ENCODE results near the gene PLEKHG4B. TPM values are rescaled to one million over a fixed set of nuclear protein-coding genes. Genes with fewer than 3 reads are reported as not detected.

The PLEKHG4B gene
- polyA plus RNA-seq, 1 of the 3 experiments (the other 2 are of a cell fraction): 0.18 TPM

GRCh38 chr5:50724-51499 is 41.1 kb upstream of the PLEKHG4B start:
- no peaks in the 10 kb centered on the region; a peak in 1 of 4 replicates for H3K4me1 ChIP-seq (ENCODE audit: control insufficient read depth in 1 of 2, insufficient read depth in 2 of 2, low read depth in 1 of 2, low read length in 1 of 2)
- no peak overlapping the region for H2AFZ ChIP-seq (ENCODE audit: low read depth)
- H3K9ac ChIP-seq: no peak overlapping the region
- no peaks in the 10 kb centered on the region for H3K9me2 ChIP-seq
- no peak for DNase-seq
- no peak overlapping the region for H3K4me2 ChIP-seq
- POLR2A ChIA-PET: no interaction called here
- H3K79me2 ChIP-seq (ENCODE audit: insufficient read depth): no peaks in the 10 kb centered on the region
- no peaks in the 10 kb centered on the region for H4K20me1 ChIP-seq (ENCODE audit: insufficient read depth)
- WGBS (ENCODE audit: low lambda C conversion rate): 69% methylated on average over 43 of the region's 60 CpGs
- H3K36me3 ChIP-seq (replicated peaks in 1 of 2; ENCODE audit: control insufficient read depth in 1 of 2, insufficient read depth in 2 of 2, low read length in 1 of 2): no peaks in the 10 kb centered on the region
- no peak overlapping the region for H3K27ac ChIP-seq (ENCODE audit: low read depth in 2 of 2, low read length in 1 of 2)
- TF ChIP-seq PBX3 (IDR thresholded peaks at IDR 0.05) (no peak), MXI1 (IDR thresholded peaks at IDR 0.05; ENCODE audit: low read depth, low read length) (no peak), CHD2 (IDR thresholded peaks at IDR 0.05; ENCODE audit: low read length, partially characterized antibody) (no peak), SIN3A (IDR thresholded peaks at IDR 0.05; ENCODE audit: borderline replicate concordance, low read depth, low read length) (no peak), IRF3 (IDR thresholded peaks at IDR 0.05; ENCODE audit: low read depth, low read length) (no peak), POLR2AphosphoS5 (IDR thresholded peaks at IDR 0.05; ENCODE audit: low read depth, low read length) (no peak), FOXM1 (IDR thresholded peaks at IDR 0.05; ENCODE audit: low read depth) (no peak), USF2 (IDR thresholded peaks at IDR 0.05; ENCODE audit: borderline replicate concordance, low read depth, low read length) (no peak), NRF1 (IDR thresholded peaks at IDR 0.05; ENCODE audit: low read depth, low read length) (no peak), RFX5 (IDR thresholded peaks at IDR 0.05; ENCODE audit: low read length) (no peak)
- H3F3A ChIP-seq (replicated peaks; ENCODE audit: insufficient read depth): no peaks in the 10 kb centered on the region
- H3K27me3 ChIP-seq (ENCODE audit: insufficient read depth): peaks cover 49% of the 10 kb centered on the region
- H3K9me3 ChIP-seq: no peaks in the 10 kb centered on the region
- H3K4me3 ChIP-seq (ENCODE audit: low read depth in 2 of 2, low read length in 1 of 2): no peak overlapping the region
- CTCF ChIA-PET: no interaction called here

- H3K9me3 ChIP-seq: no peaks in the 10 kb centered on the region
- ChIA-PET POLR2A (no interaction called here), CTCF (no interaction called here)
- H2AFZ ChIP-seq (ENCODE audit: low read depth): no peak overlapping the region
- no peak overlapping the region for H3K27ac ChIP-seq (ENCODE audit: low read depth in 2 of 2, low read length in 1 of 2)
- no peaks in the 10 kb centered on the region for H3K79me2 ChIP-seq (ENCODE audit: insufficient read depth)
- no peaks in the 10 kb centered on the region for H4K20me1 ChIP-seq (ENCODE audit: insufficient read depth)
- no peak for DNase-seq
- H3K4me1 ChIP-seq (ENCODE audit: control insufficient read depth in 1 of 2, insufficient read depth in 2 of 2, low read depth in 1 of 2, low read length in 1 of 2): no peaks in the 10 kb centered on the region; a peak in 1 of 4 replicates
- no peak overlapping the region for H3K4me3 ChIP-seq (ENCODE audit: low read depth in 2 of 2, low read length in 1 of 2)
- no peaks in the 10 kb centered on the region for H3K9me2 ChIP-seq
- H3K9ac ChIP-seq: no peak overlapping the region
- no peak overlapping the region for H3K4me2 ChIP-seq
- H3K27me3 ChIP-seq (ENCODE audit: insufficient read depth): peaks cover 49% of the 10 kb centered on the region
- no peaks in the 10 kb centered on the region for H3F3A ChIP-seq (replicated peaks; ENCODE audit: insufficient read depth)
- H3K36me3 ChIP-seq (replicated peaks in 1 of 2; ENCODE audit: control insufficient read depth in 1 of 2, insufficient read depth in 2 of 2, low read length in 1 of 2): no peaks in the 10 kb centered on the region
- WGBS (ENCODE audit: low lambda C conversion rate): 72% methylated on average over 24 of the region's 24 CpGs
- TF ChIP-seq NFIC (IDR thresholded peaks at IDR 0.05; ENCODE audit: borderline replicate concordance) (no peak), FOSL2 (IDR thresholded peaks at IDR 0.05; ENCODE audit: borderline replicate concordance, low read depth) (no peak), SIN3A (IDR thresholded peaks at IDR 0.05; ENCODE audit: borderline replicate concordance, low read depth, low read length) (no peak), GATA2 (CRISPR knock-in tag; IDR thresholded peaks at IDR 0.05) (no peak), MXI1 (IDR thresholded peaks at IDR 0.05; ENCODE audit: low read depth, low read length) (no peak), FOXJ3 (CRISPR knock-in tag; IDR thresholded peaks at IDR 0.05) (no peak), EZH2phosphoT487 (IDR thresholded peaks at IDR 0.05; ENCODE audit: borderline replicate concordance, low read depth) (no peak), MEF2A (IDR thresholded peaks at IDR 0.05; ENCODE audit: borderline replicate concordance, low read depth) (no peak), NRF1 (IDR thresholded peaks at IDR 0.05; ENCODE audit: low read depth, low read length) (no peak), JUND (IDR thresholded peaks at IDR 0.05) (no peak), TEAD4 (IDR thresholded peaks at IDR 0.05; ENCODE audit: borderline replicate concordance, insufficient read depth) (no peak), RFX5 (IDR thresholded peaks at IDR 0.05; ENCODE audit: low read length) (no peak), ZBTB33 (IDR thresholded peaks at IDR 0.05; ENCODE audit: borderline replicate concordance, low read depth) (no peak), RXRA (IDR thresholded peaks at IDR 0.05; ENCODE audit: borderline replicate concordance, low read depth) (no peak), USF2 (IDR thresholded peaks at IDR 0.05; ENCODE audit: borderline replicate concordance, low read depth, low read length) (no peak)
These were observed 40.5 kb upstream of the PLEKHG4B start for GRCh38 chr5:51500-51823.

All from SK-N-SH (cell line).